DND-41 (cell line): ENCODE measurements around the gene SGK1.
A peak's percentile ranks its signal among the peaks of the same experiment; 100 is the strongest.
"Not testable (repeated sequence)": the region's sequence is repeated elsewhere in the genome, so short reads cannot be mapped to it uniquely, and the experiment has no call there.

Experiments
- ATAC-seq: fragments of 200-7000 bp; cut with Tn5 transposase; 3 replicates; pipeline ENCODE4 v1.9.1; 2021; ENCODE audit warnings: low read depth; ENCODE audit not compliant: insufficient read depth
- DNase-seq: peaks from one replicate; pipeline ENCODE4 v3.0.0-alpha.2; 2020
- H2AFZ ChIP-seq: 2 replicates; pipeline ENCODE4 v1.6.0; 2012; ENCODE audit warnings: low read depth, low read length
- H3K27ac ChIP-seq: 2 replicates; pipeline ENCODE4 v1.5.1; 2012; ENCODE audit warnings: low read length, inconsistent platforms
- H3K27me3 ChIP-seq: fragments of 200-600 bp; sonication (generic); 2 replicates; pipeline ENCODE4 v1.6.0; 2012; ENCODE audit warnings: low read length, mild to moderate bottlenecking, inconsistent platforms; ENCODE audit not compliant: insufficient read depth, poor library complexity
- H3K36me3 ChIP-seq: 2 replicates; pipeline ENCODE4 v1.5.1; 2012; ENCODE audit warnings: low read length, inconsistent platforms; ENCODE audit not compliant: insufficient read depth
- H3K4me1 ChIP-seq: 2 replicates; pipeline ENCODE4 v1.5.1; 2012; ENCODE audit warnings: mild to moderate bottlenecking, low read length; ENCODE audit not compliant: insufficient read depth
- H3K4me2 ChIP-seq: 2 replicates; pipeline ENCODE4 v1.6.0; 2012; ENCODE audit warnings: mild to moderate bottlenecking, moderate library complexity, low read length, inconsistent platforms; ENCODE audit not compliant: insufficient read depth
- H3K4me3 ChIP-seq, 2 experiments: fragments of 200-600 bp in 1 of 2; shearing (Covaris generic) in 1 of 2; 2 replicates each; pipeline ENCODE4 v1.5.1; 2012 to 2016; ENCODE audit warnings: inconsistent platforms in 2 of 2, low read length in 2 of 2, mild to moderate bottlenecking in 2 of 2, low read depth in 1 of 2, moderate library complexity in 1 of 2
- H3K79me2 ChIP-seq: 2 replicates; pipeline ENCODE4 v1.6.0; 2012; ENCODE audit warnings: low read length, inconsistent platforms; ENCODE audit not compliant: insufficient read depth
- H3K9ac ChIP-seq: 2 replicates; pipeline ENCODE4 v1.6.0; 2012; ENCODE audit warnings: low read depth, mild to moderate bottlenecking, inconsistent platforms, low read length, moderate library complexity
- H3K9me3 ChIP-seq: 2 replicates; pipeline ENCODE4 v1.5.1; 2012; ENCODE audit warnings: low read length, moderate library complexity, mild to moderate bottlenecking, inconsistent platforms; ENCODE audit not compliant: insufficient read depth, severe bottlenecking
- H4K20me1 ChIP-seq: 2 replicates; pipeline ENCODE4 v1.6.0; 2012; ENCODE audit warnings: low read length; ENCODE audit not compliant: insufficient read depth
- CTCF ChIP-seq: IDR thresholded peaks from 2 replicates; pipeline ENCODE4 v1.5.1; 2012; ENCODE audit warnings: borderline replicate concordance, low read length, moderate library complexity, mild to moderate bottlenecking; ENCODE audit not compliant: poor library complexity, severe bottlenecking; ENCODE audit errors: extremely low read depth
- EZH2 ChIP-seq: IDR thresholded peaks from 3 replicates; pipeline ENCODE4 v1.6.1; 2012; ENCODE audit warnings: borderline replicate concordance, low read depth, mild to moderate bottlenecking, moderate library complexity, low read length, inconsistent platforms; ENCODE audit not compliant: severe bottlenecking

The SGK1 gene

DNA sequence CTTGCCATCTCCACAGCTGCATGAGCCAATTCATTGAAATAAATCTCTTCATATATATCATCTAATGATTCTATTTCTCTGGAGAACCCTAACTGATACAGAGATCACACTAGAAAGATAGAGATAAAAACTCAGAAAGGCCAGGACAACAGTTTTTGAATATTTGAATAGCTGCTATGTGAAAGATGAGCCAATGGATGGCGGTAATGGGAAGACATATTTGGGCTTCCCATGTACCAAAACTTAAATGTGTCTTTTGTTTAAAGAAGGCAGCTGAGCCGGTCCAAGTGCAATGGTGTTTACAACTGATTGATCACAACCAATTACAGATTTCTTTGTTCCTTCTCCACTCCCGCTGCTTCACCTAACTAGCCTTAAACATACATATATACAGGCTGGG is 35.1 kb downstream of the SGK1 start:
- DNase-seq (no peak), ATAC-seq (no peak)
- Histone ChIP-seq H4K20me1 (no peaks in the 10 kb centered on the region), H3K79me2 (no peaks in the 10 kb centered on the region), H3K4me3 (no peak overlapping the region), H2AFZ (no peak overlapping the region), H3K4me1 (peaks cover 2% of the 10 kb centered on the region; the same call in 1 of the 2 replicates), H3K9ac (no peak overlapping the region), H3K27me3 (no peaks in the 10 kb centered on the region), H3K9me3 (no peaks in the 10 kb centered on the region), H3K4me2 (no peak overlapping the region), H3K36me3 (no peaks in the 10 kb centered on the region), H3K27ac (no peak overlapping the region)
- no peak for TF ChIP-seq CTCF
- TF ChIP-seq EZH2: no peak

- no peak overlapping the region for H3K4me3 ChIP-seq
- H3K27me3 ChIP-seq: no peaks in the 10 kb centered on the region
- no peak overlapping the region for H2AFZ ChIP-seq
- H4K20me1 ChIP-seq: no peaks in the 10 kb centered on the region
- ATAC-seq (no peak), DNase-seq (no peak)
- H3K36me3 ChIP-seq: no peaks in the 10 kb centered on the region
- TF ChIP-seq CTCF: no peak
- no peak for TF ChIP-seq EZH2
- no peak overlapping the region for H3K4me2 ChIP-seq
- no peak overlapping the region for H3K9ac ChIP-seq
- peaks cover 15% of the 10 kb centered on the region for H3K4me1 ChIP-seq
- H3K9me3 ChIP-seq: no peaks in the 10 kb centered on the region
- H3K27ac ChIP-seq: no peak overlapping the region
- H3K79me2 ChIP-seq: no peaks in the 10 kb centered on the region
These were observed 36.5 kb downstream of the SGK1 start for GRCh38 chr6:134281388-134281787.

- no peak for DNase-seq
- no peak overlapping the region for H3K4me3 ChIP-seq
- H3K9me3 ChIP-seq: no peaks in the 10 kb centered on the region
- no peaks in the 10 kb centered on the region for H4K20me1 ChIP-seq
- no peak overlapping the region for H3K27ac ChIP-seq
- no peak overlapping the region for H3K9ac ChIP-seq
- no peaks in the 10 kb centered on the region for H3K79me2 ChIP-seq
- no peaks in the 10 kb centered on the region for H3K36me3 ChIP-seq
- H3K27me3 ChIP-seq: no peaks in the 10 kb centered on the region
- no peak for TF ChIP-seq EZH2
- TF ChIP-seq CTCF: no peak
- peaks cover 17% of the 10 kb centered on the region for H3K4me1 ChIP-seq
- no peak overlapping the region for H3K4me2 ChIP-seq
- ATAC-seq: no peak
- H2AFZ ChIP-seq: no peak overlapping the region
These were observed 39.9 kb downstream of the SGK1 start for GRCh38 chr6:134278000-134278399.

DNA sequence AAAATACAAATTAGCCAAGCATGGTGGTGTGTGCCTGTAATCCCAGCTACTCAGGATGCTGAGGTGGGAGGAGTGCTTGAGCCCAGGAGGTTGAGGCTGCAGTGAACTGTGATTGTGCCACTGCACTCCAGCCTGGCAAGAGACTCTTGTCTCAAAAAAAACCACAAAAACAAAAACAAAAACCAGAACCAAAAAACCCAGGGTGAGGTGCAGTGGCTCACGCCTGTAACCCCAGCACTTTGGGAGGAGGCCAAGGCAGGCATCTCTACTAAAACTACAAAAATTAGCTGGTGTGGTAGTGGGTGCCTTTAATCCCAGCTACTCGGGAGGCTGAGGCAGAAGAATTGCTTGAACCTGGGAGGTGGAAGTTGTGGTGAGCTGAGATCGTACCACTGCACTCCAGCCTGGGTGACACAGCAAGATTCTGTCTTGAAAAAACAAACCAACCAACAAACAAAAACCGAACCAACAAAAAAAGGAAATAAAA is 41.0 kb downstream of the SGK1 start:
- DNase-seq (peak; percentile 40), ATAC-seq (peak; percentile 75)
- H3K9ac ChIP-seq, H3K9me3 ChIP-seq, H3K36me3 ChIP-seq, H3K4me3 ChIP-seq, H2AFZ ChIP-seq, H4K20me1 ChIP-seq, H3K27me3 ChIP-seq, H3K27ac ChIP-seq, H3K79me2 ChIP-seq: not testable (repeated sequence)
- Histone ChIP-seq H3K4me2 (peak overlapping the region; percentile 38), H3K4me1 (peaks cover 17% of the 10 kb centered on the region)
